ENCODE results near the gene ADORA2B. TPM values are rescaled to one million over a fixed set of nuclear protein-coding genes. Genes with fewer than 3 reads are reported as not detected.
A peak's percentile ranks its signal among the peaks of the same experiment; 100 is the strongest.
"Not testable (repeated sequence)": the region's sequence is repeated elsewhere in the genome, so short reads cannot be mapped to it uniquely, and the experiment has no call there.

The ADORA2B gene
- 14.4 and 18.0 TPM in 2 replicates for total RNA-seq (2014; rRNA removed; shearing (Covaris generic))

GRCh38 chr17:15944759-15945526 is at the start of gene ADORA2B:
TSS of gene ADORA2B (plus strand) at chr17:15945130. CDS start at chr17:15945249, 119 bp downstream.
- peak; percentile 60 for DNase-seq (ENCODE audit: low read depth)

GRCh38 chr17:15896277-15896676 is 48.7 kb upstream of the ADORA2B start:
- DNase-seq (ENCODE audit: low read depth): no peak

DNA sequence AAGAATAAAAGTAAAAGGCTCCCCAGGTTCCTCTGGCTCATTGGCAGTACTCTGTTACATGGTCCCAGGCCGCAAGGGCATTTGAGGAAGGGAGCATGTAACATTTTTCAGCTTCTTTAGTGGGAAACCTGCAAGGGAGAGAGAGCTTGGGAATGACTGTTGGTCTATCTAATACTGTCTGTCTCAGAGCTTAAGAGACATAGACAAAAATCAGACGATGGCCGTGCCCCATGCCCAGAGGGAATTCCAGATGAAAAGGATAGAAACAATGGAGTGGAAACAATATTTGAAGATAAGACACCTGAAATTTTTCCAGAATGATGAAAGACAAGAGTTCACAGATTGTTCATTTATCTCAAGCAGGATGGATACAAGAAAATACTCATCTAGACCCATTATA is 48.1 kb upstream of the ADORA2B start:
- DNase-seq (ENCODE audit: low read depth): no peak

DNA sequence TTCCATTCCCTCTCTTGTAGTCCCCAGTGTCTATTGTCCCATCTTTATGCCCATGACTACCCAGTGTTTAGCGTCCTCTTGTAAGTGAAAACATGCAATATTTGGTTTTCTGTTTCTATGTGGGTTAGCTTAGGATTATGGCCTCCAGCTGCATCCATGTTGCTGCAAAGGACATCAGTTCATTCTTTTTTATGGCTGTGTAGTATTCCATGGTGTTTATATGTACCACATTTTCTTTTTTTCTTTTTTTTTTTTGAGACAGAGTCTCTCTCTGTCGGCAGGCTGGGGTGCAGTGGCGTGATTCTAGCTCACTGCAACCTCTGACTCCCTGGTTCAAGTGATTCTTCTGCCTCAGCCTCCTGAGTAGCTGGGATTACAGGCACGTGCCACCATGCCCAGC is 45.3 kb upstream of the ADORA2B start:
- DNase-seq (ENCODE audit: low read depth): not testable (repeated sequence)

DNA sequence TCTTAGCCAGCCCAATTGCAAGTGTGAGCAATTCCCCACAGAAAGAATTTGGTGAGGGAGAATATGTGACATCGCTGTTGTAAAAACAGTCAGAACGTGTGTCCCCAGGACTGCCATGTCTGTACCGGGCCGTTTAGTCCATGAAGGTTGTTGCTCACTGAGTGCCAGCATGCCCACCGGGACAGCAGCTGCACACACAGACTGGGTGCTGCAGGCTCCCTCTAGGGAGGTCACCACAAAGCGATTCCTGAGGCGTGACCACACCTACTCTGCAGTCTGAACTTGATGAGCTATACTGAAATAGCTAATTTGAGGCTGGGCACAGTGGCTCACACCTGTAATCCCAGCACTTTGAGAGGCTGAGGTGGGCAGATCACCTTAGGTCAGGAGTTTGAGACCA is 44.1 kb upstream of the ADORA2B start:
- no peak for DNase-seq (ENCODE audit: low read depth)

DNA sequence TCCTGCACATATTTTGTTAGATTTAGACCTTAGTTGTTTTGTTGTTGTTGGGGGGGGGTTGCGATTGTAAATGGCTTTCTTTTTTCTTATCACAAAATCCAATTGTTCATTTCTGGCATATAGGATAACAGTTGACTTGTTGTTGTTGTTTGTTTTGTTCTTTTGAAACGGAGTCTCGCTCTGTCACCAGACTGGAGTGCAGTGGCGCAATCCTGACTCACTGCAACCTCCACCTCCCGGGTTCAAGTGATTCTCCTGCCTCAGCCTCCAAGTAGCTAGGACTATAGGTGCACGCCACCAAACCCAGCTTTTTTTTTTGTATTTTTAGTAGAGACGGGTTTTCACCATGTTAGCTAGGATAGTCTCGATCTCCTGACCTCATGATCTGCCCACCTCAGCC is 39.7 kb upstream of the ADORA2B start:
- not testable (repeated sequence) for DNase-seq (ENCODE audit: low read depth)

DNA sequence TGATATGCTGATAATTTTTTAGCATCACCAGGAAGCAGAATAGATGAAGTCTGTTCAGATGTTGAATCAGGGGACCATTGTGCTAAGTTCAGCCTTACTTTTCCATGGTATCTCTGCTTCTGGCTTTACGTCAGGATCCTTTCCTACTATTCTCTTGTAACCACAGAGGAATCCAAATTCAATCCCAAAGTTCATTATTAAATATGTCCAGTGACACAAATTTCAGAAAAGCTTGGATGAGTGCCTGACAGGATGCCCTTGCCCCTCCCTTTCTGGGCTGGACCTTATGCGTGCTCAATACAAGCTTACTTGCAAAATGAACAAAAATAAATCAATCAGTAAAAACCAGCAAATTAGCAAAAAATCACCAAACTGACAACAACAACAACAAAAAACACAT is 37.6 kb upstream of the ADORA2B start:
- DNase-seq (ENCODE audit: low read depth): no peak

DNA sequence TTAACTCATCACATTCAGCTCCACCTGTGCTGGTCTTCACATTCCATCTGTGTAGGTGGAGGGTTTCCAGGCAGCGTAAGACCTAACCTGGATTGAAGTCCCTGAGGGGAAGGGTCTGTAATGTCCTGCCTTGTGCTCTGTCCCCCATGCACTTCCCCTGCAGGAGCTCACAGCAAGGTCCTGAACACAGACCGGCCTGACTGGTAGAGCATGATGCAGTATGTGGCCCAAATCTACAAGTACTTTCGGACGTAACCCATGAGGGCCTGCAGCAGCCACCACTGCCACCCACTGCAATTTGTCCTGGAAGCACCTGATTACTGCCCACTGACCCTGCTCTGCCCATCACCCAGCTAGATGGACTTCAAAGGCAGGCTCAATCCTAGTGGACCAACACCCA is 36.6 kb upstream of the ADORA2B start:
- no peak for DNase-seq (ENCODE audit: low read depth)

GRCh38 chr17:15909481-15909991 is 35.4 kb upstream of the ADORA2B start:
- peak; percentile 49 for DNase-seq (ENCODE audit: low read depth)

- peak; percentile 43 for DNase-seq (ENCODE audit: low read depth)
Measured at GRCh38 chr17:15910791-15911190, 34.1 kb upstream of the ADORA2B start.

DNA sequence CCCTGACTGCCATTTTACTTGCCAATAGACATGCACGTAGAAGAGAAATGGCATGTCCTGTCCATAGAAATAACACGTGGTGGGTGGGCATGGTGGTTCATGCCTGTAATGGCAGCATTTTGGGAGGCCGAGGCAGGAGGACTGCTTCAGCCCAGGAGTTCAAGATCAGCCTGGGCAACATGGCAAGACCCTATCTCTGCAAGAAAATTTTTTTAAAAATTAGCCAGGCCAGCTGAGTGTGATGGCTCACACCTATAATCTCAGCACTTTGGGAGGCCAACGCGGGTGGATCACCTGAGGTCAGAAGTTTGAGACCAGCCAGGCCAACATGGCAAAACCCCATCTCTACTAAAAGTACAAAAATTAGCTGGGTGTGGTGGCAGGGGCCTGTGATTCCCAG is 33.2 kb upstream of the ADORA2B start:
- not testable (repeated sequence) for DNase-seq (ENCODE audit: low read depth)

- DNase-seq (ENCODE audit: low read depth): no peak
Measured at GRCh38 chr17:15912416-15912955, 32.4 kb upstream of the ADORA2B start.

- no peak for DNase-seq (ENCODE audit: low read depth)
Measured at GRCh38 chr17:15913826-15914225, 31.1 kb upstream of the ADORA2B start.

DNA sequence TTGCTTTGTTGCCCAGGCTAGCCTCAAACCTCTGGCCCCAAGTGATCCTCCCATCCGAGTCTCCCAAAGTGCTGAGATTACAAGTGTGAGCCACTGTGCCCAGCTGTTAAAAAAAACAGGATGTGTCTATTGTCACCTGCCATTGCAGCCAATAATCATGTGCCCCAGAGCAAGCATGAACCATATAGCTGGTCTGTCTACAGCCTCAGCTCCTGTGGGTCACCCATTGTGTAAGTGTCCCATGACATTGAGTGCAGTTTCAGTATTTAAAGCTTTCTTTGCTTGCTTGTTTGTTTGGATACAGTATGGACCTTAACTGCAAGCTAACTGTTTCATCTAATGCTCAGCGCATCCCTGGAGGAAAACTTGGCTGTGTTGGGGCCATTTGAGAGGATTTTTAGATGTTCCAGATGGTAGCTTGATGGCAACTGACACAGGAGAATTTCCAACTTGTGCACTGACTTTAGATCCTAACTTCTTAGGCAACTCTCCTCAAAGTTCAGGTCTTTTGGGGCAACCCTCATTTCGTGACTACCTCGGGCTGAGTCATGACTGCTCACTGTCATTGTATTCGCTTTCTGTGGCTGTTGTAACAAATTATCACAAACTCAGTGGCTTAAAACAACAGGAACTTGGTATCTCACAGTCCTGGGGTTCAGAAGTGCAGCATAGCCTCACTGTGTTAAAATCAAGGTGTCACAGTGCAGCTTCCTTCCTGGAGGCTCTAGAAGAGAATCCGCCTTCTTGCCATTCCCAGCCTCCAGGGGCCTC is 30.3 kb upstream of the ADORA2B start:
- DNase-seq (ENCODE audit: low read depth): peak; percentile 76

DNA sequence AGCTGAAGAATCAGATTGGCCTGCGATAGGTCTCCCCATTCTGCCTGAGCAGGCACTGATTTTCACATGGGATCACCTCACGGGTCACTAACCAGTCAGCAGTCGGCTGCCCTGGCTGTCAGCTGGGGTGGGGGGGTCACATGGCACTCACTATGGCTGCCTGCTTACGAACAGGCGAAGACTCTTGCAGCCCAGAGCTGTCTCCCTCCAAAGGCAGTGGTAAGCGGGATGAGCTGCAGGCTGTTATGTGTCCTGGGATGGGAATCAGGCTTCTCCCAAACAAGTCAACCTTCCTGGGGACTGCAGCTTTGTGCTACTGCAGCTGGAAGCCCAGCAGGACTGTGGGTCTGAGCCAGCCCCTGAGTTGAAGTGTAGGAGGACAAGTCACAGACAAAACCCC is 29.0 kb upstream of the ADORA2B start:
- no peak for DNase-seq (ENCODE audit: low read depth)

DNA sequence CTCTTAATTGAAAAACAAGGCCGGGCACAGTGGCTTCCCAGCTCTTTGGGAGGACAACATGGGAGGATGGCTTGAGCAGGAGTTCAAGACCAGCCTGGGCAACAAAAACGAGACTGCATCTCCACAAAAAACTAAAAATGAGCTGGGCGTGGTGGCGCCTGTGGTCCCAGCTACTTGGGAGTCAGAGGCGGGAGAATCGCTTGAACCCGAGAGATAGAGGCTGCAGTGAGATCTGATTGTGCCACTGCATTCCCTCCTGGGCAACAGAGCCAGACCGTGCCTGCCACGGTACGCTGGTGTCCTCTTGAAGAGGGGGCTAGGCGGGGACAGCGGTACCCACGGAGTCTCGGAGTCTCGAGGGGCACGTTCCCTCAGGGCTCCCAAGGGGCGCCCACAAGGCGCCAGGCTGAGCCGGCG is 27.9 kb upstream of the ADORA2B start:
- DNase-seq (ENCODE audit: low read depth): no peak

- no peak for DNase-seq (ENCODE audit: low read depth)
Measured at GRCh38 chr17:15917438-15918027, 27.4 kb upstream of the ADORA2B start.

DNA sequence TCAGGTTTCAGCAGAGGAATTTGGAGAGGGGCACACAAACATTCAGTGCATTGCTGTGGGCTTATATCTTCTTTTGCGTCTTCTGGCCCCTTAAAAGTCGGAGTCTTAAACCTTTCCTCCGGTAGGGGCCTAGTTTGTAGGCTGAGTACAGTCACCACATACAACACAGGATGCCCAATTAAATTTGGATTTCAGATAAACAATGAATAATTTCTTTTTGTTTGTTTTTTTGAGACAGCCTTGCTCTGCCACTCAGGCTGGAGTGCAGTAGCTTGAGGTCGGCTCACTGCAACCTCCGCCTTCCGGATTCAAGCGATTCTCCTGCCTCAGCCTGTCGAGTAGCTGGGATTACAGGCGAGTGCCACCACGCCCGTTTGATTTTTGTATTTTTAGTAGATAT is 26.7 kb upstream of the ADORA2B start:
- no peak for DNase-seq (ENCODE audit: low read depth)

DNA sequence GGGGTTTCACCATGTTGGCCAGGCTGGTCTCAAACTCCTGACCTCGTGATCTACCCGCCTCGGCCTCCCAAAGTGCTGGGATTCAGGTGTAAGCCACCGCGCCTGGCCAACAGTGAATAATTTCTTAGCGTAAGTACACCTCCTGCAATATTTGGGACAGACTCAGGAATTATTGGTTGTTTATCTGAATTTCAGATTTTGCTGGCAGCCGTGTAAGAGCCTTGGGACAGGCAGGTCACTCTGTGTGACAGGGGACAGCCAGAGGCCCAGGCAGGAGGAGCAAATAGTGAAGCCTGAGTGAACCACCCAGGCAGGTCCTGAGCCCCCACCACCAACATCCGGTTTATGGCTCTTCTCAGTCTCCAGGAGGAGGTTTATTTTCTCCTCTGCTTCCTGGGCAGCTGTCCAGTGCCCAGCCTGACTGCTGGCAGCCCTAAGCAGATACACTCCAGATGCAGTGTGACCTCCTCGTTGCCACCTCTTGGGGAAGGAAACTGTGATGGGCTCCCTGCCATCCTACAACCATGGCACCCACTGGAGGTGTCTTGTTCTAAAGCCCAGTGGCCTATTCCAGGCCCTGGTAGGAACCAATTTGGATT is 26.2 kb upstream of the ADORA2B start:
- DNase-seq (ENCODE audit: low read depth): peak; percentile 69

GRCh38 chr17:15919466-15919865 is 25.5 kb upstream of the ADORA2B start:
- no peak for DNase-seq (ENCODE audit: low read depth)

- peak; percentile 99 for DNase-seq (ENCODE audit: low read depth)
Measured at GRCh38 chr17:15920758-15921239, 24.1 kb upstream of the ADORA2B start.

- DNase-seq (ENCODE audit: low read depth): no peak
Measured at GRCh38 chr17:15921640-15922039, 23.3 kb upstream of the ADORA2B start.
